Fibroblast of the aortic adventitia (primary cell): ENCODE measurements around the gene RABGAP1. TPM values are rescaled to one million over a fixed set of nuclear protein-coding genes. Genes with fewer than 3 reads are reported as not detected.
A peak's percentile ranks its signal among the peaks of the same experiment; 100 is the strongest.

ENCODE experiments used
- DNase-seq: peaks from one replicate; pipeline ENCODE4 v3.0.0-alpha.2; 2010; ENCODE audit warnings: low read depth
- H3K4me3 ChIP-seq: 2 replicates; pipeline ENCODE4 v1.5.1; 2011; ENCODE audit warnings: low read depth, mild to moderate bottlenecking, control low read depth, low read length, moderate library complexity
- total RNA-seq: library from RNA; depleted of rRNA; stranded (reverse); fragments of >200 nt; gene quantifications from 2 replicates; pipeline ENCODE4 v1.2.3, GENCODE V29; 2012; ENCODE audit warnings: low replicate concordance
- TF ChIP-seq, protein P1 (sequence below): IDR thresholded peaks from 2 replicates; pipeline ENCODE4 v1.5.1; 2011; ENCODE audit warnings: mild to moderate bottlenecking, low read length, control low read depth, inconsistent platforms; ENCODE audit not compliant: insufficient read depth

Gene RABGAP1
- total RNA-seq, 1 donor, result 50.3 TPM

DNA sequence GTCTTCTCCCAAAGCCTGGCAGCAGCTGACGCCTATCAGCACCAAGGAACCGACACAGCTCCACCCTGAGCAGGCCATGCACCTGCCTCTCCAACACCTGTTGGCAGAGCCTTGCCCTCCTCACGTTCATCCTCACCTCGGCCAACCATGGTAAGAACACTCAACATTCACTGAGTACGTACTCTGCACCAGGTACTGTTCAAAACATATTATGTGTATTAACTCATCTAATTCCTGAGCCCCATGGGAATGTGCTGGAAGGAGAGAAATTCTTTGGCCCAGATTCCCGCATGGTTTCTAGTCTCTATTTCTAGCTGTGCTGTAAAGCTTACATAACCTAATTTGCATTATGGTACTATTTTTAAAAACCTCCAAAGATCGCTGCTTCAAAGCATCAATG lies 178.7 kb downstream of the RABGAP1 start:
- TF ChIP-seq, protein P1, sequence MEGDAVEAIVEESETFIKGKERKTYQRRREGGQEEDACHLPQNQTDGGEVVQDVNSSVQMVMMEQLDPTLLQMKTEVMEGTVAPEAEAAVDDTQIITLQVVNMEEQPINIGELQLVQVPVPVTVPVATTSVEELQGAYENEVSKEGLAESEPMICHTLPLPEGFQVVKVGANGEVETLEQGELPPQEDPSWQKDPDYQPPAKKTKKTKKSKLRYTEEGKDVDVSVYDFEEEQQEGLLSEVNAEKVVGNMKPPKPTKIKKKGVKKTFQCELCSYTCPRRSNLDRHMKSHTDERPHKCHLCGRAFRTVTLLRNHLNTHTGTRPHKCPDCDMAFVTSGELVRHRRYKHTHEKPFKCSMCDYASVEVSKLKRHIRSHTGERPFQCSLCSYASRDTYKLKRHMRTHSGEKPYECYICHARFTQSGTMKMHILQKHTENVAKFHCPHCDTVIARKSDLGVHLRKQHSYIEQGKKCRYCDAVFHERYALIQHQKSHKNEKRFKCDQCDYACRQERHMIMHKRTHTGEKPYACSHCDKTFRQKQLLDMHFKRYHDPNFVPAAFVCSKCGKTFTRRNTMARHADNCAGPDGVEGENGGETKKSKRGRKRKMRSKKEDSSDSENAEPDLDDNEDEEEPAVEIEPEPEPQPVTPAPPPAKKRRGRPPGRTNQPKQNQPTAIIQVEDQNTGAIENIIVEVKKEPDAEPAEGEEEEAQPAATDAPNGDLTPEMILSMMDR, result no peak
- no peak overlapping the region for H3K4me3 ChIP-seq
- DNase-seq, result peak; percentile 56

- TF ChIP-seq, protein P1, result no peak
- DNase-seq, result no peak
- H3K4me3 ChIP-seq, result no peak overlapping the region
Measured at GRCh38 chr9:123120131-123120530, 179.3 kb downstream of the RABGAP1 start.

- DNase-seq, result no peak
Measured at GRCh38 chr9:123120953-123121352, 180.1 kb downstream of the RABGAP1 start.

GRCh38 chr9:123121457-123121856 lies 180.6 kb downstream of the RABGAP1 start:
- TF ChIP-seq, protein P1, result no peak
- no peak for DNase-seq
- H3K4me3 ChIP-seq, result no peak overlapping the region

More at GRCh38 chr9:123120953-123121352, 180.1 kb downstream of the RABGAP1 start:
- H3K4me3 ChIP-seq, result no peak overlapping the region
- TF ChIP-seq, protein P1, result no peak

GRCh38 chr9:123127512-123128075 lies 186.8 kb downstream of the RABGAP1 start:
- TF ChIP-seq, protein P1, result no peak
- no peak for DNase-seq
- H3K4me3 ChIP-seq, result no peak overlapping the region

GRCh38 chr9:123128591-123128990 lies 187.8 kb downstream of the RABGAP1 start:
- DNase-seq, result no peak
- no peak overlapping the region for H3K4me3 ChIP-seq
- TF ChIP-seq, protein P1, result no peak

- no peak for DNase-seq
- no peak overlapping the region for H3K4me3 ChIP-seq
- TF ChIP-seq, protein P1, result no peak
Measured at GRCh38 chr9:123129423-123129822, 188.6 kb downstream of the RABGAP1 start.
